ENCODE data around the gene HTR1D. TPM values are rescaled to one million over a fixed set of nuclear protein-coding genes. Genes with fewer than 3 reads are reported as not detected.

HTR1D gene
- total and polyA plus RNA-seq, 3 donors from 2014 or later = 0.19 to 0.70 TPM; not detected in 1

- no peaks in the 10 kb centered on the region for H3K4me1 ChIP-seq
- H3K27me3 ChIP-seq = no peaks in the 10 kb centered on the region
- intact Hi-C loops (cut with DNase I; ENCODE audit: low total_unique reads) = no loop called here
- TF ChIP-seq POLR2A (IDR thresholded peaks at IDR 0.05) = no peak
- TF ChIP-seq, protein P1, sequence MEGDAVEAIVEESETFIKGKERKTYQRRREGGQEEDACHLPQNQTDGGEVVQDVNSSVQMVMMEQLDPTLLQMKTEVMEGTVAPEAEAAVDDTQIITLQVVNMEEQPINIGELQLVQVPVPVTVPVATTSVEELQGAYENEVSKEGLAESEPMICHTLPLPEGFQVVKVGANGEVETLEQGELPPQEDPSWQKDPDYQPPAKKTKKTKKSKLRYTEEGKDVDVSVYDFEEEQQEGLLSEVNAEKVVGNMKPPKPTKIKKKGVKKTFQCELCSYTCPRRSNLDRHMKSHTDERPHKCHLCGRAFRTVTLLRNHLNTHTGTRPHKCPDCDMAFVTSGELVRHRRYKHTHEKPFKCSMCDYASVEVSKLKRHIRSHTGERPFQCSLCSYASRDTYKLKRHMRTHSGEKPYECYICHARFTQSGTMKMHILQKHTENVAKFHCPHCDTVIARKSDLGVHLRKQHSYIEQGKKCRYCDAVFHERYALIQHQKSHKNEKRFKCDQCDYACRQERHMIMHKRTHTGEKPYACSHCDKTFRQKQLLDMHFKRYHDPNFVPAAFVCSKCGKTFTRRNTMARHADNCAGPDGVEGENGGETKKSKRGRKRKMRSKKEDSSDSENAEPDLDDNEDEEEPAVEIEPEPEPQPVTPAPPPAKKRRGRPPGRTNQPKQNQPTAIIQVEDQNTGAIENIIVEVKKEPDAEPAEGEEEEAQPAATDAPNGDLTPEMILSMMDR (IDR thresholded peaks at IDR 0.05) = no peak
- no peak overlapping the region for H3K4me3 ChIP-seq
- DNase-seq = no peak
- no peaks in the 10 kb centered on the region for H3K36me3 ChIP-seq (ENCODE audit: low read depth, missing control alignments)
- 78 to 80% methylated on average over 3 of the region's 3 CpGs for WGBS, 2 donors
- no peak overlapping the region for H3K27ac ChIP-seq
- no peaks in the 10 kb centered on the region for H3K9me3 ChIP-seq
These were observed 15.0 kb downstream of the HTR1D start for GRCh38 chr1:23202263-23202749.

DNA sequence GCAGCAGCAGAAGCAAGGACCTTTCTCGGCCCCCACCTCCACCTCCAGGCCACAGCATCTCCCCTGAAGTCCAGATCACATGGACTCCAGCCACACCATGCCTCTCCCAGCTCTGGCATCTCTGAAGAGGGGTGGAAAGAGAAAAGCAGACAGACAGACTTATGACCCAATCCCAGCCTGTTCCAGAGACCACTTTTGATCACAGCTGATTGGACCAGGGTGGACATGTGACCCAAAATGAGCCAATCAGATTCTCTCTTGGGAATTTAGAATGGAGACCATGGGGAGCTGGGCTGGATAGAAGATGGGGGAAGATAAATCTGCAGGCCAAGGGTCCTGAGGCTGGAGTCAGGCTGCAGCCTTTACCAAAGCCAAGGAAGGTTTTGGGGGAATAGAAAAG lies 16.4 kb downstream of the HTR1D start:
- H3K4me1 ChIP-seq = no peaks in the 10 kb centered on the region
- TF ChIP-seq POLR2A (IDR thresholded peaks at IDR 0.05) = no peak
- TF ChIP-seq, protein P1 (IDR thresholded peaks at IDR 0.05) = no peak
- intact Hi-C loops (cut with DNase I; ENCODE audit: low total_unique reads) = no loop called here
- no peaks in the 10 kb centered on the region for H3K36me3 ChIP-seq (ENCODE audit: low read depth, missing control alignments)
- H3K9me3 ChIP-seq = no peaks in the 10 kb centered on the region
- no peaks in the 10 kb centered on the region for H3K27me3 ChIP-seq
- H3K27ac ChIP-seq = no peak overlapping the region
- DNase-seq = peak; percentile 24
- no peak overlapping the region for H3K4me3 ChIP-seq
- WGBS, 2 donors = 80 to 100% methylated on average over 1 of the region's 1 CpG

GRCh38 chr1:23198373-23198772 lies 18.9 kb downstream of the HTR1D start:
- WGBS, 2 donors = 71 to 78% methylated on average over 4 of the region's 4 CpGs
- H3K36me3 ChIP-seq (ENCODE audit: low read depth, missing control alignments) = no peaks in the 10 kb centered on the region
- H3K4me3 ChIP-seq = no peak overlapping the region
- no peaks in the 10 kb centered on the region for H3K9me3 ChIP-seq
- H3K27me3 ChIP-seq = no peaks in the 10 kb centered on the region
- H3K27ac ChIP-seq = no peak overlapping the region
- intact Hi-C loops (cut with DNase I; ENCODE audit: low total_unique reads) = no loop called here
- no peak for DNase-seq
- H3K4me1 ChIP-seq = peaks cover 7% of the 10 kb centered on the region
- TF ChIP-seq POLR2A (IDR thresholded peaks at IDR 0.05) = no peak
- TF ChIP-seq, protein P1 (IDR thresholded peaks at IDR 0.05) = no peak

- no peak for DNase-seq
- H3K36me3 ChIP-seq (ENCODE audit: low read depth, missing control alignments) = no peaks in the 10 kb centered on the region
- peaks cover 7% of the 10 kb centered on the region for H3K4me1 ChIP-seq
- no peak overlapping the region for H3K4me3 ChIP-seq
- H3K9me3 ChIP-seq = no peaks in the 10 kb centered on the region
- no peak overlapping the region for H3K27ac ChIP-seq
- TF ChIP-seq POLR2A (IDR thresholded peaks at IDR 0.05) = no peak
- TF ChIP-seq, protein P1 (IDR thresholded peaks at IDR 0.05) = no peak
- WGBS, 2 donors = 68 to 75% methylated on average over 6 to 10 of the region's 10 CpGs
- intact Hi-C loops (cut with DNase I; ENCODE audit: low total_unique reads) = no loop called here
- no peaks in the 10 kb centered on the region for H3K27me3 ChIP-seq
These were observed 20.5 kb downstream of the HTR1D start for GRCh38 chr1:23196627-23197328.

All from testis (tissue), 3 donors.